MCF 10A (cell line): ENCODE data around the gene MRPS22. TPM values are rescaled to one million over a fixed set of nuclear protein-coding genes. Genes with fewer than 3 reads are reported as not detected.

Experiments
- BruUV-seq: library from RNA; stranded (reverse); fragments of 400-500 nt; replicated peaks from 2 replicates; lab custom pipeline; 2021; lab: Mats Ljungman, UMichigan
- CTCF ChIA-PET: fragments of 300-600 bp; sonication (Branson Sonifier 250); formaldehyde crosslinking; extraction: SDS; loops from one replicate; lab custom pipeline; 2021; ENCODE audit warnings: antibody characterized with exemption, inconsistent platforms; lab: Yijun Ruan, JAX
- POLR2A ChIA-PET: fragments of 300-600, 350-650 bp; sonication (Branson Sonifier 250); formaldehyde crosslinking; extraction: SDS; loops from one replicate; lab custom pipeline; 2020; ENCODE audit warnings: antibody characterized with exemption, inconsistent platforms; lab: Yijun Ruan, JAX
- DNase-seq: peaks from one replicate; pipeline ENCODE4 v3.0.0-alpha.2; 2018; ENCODE audit not compliant: unreplicated experiment
- H3K27ac Mint-ChIP-seq: one replicate; pipeline ENCODE4 v1.8.0; 2022; ENCODE audit warnings: mild to moderate bottlenecking, low read depth, mixed read lengths; ENCODE audit not compliant: unreplicated experiment
- H3K27me3 Mint-ChIP-seq: one replicate; pipeline ENCODE4 v1.8.0; 2022; ENCODE audit warnings: mixed read lengths; ENCODE audit not compliant: insufficient read depth, unreplicated experiment
- H3K36me3 Mint-ChIP-seq: one replicate; pipeline ENCODE4 v1.8.0; 2022; ENCODE audit warnings: mild to moderate bottlenecking, moderate library complexity, mixed read lengths; ENCODE audit not compliant: insufficient read depth, unreplicated experiment
- H3K4me1 Mint-ChIP-seq: one replicate; pipeline ENCODE4 v1.8.0; 2022; ENCODE audit warnings: mixed read lengths; ENCODE audit not compliant: insufficient read depth, unreplicated experiment
- H3K4me3 Mint-ChIP-seq: one replicate; pipeline ENCODE4 v1.8.0; 2022; ENCODE audit warnings: mild to moderate bottlenecking, moderate library complexity, mixed read lengths; ENCODE audit not compliant: unreplicated experiment
- H3K9me3 Mint-ChIP-seq: one replicate; pipeline ENCODE4 v1.8.0; 2022; ENCODE audit warnings: mixed read lengths; ENCODE audit not compliant: unreplicated experiment
- intact Hi-C: fragments of 100-400 bp; cut with micrococcal nuclease; formaldehyde crosslinking; loops from 2 replicates; pipeline ENCODE4 v1.14.1; 2022
- total RNA-seq: library from RNA; stranded (reverse); gene quantifications from 2 replicates; pipeline ENCODE4 v1.2.3, GENCODE V29; 2022
- TF ChIP-seq, protein P1 (sequence below): fragments of 200-600 bp; IDR thresholded peaks from one replicate; pipeline ENCODE4 v1.8.0; 2022; ENCODE audit warnings: antibody characterized with exemption, mild to moderate bottlenecking; ENCODE audit not compliant: unreplicated experiment

The MRPS22 gene
- total RNA-seq, 1 experiment from 2014 or later = 65.0 TPM

- Mint-ChIP-seq H3K4me1 (peaks cover 6% of the 10 kb centered on the region), H3K27me3 (peaks cover 3% of the 10 kb centered on the region), H3K36me3 (peaks cover 6% of the 10 kb centered on the region), H3K4me3 (no peak overlapping the region), H3K27ac (no peak overlapping the region), H3K9me3 (peaks cover 8% of the 10 kb centered on the region)
- BruUV-seq = no TSS peak
- DNase-seq = no peak
- ChIA-PET POLR2A (no interaction called here), CTCF (interaction anchor here (0.6 to 1.6 kb wide), 3 partner anchors 9 to 920 kb away, joined by 3 read pairs; no protein-coding TSS in a partner anchor)
- TF ChIP-seq, protein P1, sequence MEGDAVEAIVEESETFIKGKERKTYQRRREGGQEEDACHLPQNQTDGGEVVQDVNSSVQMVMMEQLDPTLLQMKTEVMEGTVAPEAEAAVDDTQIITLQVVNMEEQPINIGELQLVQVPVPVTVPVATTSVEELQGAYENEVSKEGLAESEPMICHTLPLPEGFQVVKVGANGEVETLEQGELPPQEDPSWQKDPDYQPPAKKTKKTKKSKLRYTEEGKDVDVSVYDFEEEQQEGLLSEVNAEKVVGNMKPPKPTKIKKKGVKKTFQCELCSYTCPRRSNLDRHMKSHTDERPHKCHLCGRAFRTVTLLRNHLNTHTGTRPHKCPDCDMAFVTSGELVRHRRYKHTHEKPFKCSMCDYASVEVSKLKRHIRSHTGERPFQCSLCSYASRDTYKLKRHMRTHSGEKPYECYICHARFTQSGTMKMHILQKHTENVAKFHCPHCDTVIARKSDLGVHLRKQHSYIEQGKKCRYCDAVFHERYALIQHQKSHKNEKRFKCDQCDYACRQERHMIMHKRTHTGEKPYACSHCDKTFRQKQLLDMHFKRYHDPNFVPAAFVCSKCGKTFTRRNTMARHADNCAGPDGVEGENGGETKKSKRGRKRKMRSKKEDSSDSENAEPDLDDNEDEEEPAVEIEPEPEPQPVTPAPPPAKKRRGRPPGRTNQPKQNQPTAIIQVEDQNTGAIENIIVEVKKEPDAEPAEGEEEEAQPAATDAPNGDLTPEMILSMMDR = no peak
- intact Hi-C loops = no loop called here
Observed at GRCh38 chr3:139338405-139338804, 5.4 kb upstream of the MRPS22 start.

DNA sequence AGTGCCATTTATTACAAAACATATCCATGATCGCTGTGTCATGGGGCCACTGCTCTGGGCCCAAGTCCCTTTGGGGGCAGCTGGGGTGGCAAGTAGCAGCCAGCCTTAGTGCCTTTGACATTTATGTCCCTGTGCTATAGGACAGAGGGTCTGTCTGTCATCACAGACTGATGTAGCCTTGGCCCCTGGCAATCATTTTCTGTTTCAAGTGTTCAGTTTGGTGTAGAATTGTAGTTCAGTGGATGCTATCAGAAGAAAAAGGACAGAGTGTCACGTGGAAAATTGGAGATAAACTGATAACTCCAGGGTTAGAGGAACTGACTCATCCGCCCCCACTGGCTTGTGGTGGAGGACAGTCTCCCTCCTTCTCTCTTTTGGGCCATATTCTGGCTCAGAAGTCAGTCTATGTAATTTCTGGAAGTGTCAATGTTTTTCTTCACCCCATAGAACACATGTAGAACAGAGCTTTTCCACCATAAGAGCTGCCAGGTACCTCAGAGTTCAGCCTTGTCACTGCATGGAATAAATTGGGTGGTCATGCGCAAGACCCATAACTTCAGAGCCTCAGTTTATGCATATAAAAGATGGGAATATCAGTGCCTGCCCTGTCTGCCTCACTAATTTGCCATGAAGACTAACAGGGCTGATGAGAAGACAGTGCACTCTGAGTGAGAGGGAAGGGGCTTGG lies 4.5 kb upstream of the MRPS22 start:
- ChIA-PET CTCF (interaction anchor here (0.5 to 1.6 kb wide), 6 partner anchors 9 to 1845 kb away, joined by 3 to 6 read pairs (median 3); no protein-coding TSS in a partner anchor), POLR2A (interaction anchor here (0.5 kb wide), 1 partner anchor 1164 kb away, joined by 3 read pairs; the partner anchor contains the start of gene DBR1)
- H3K27me3 Mint-ChIP-seq = no peaks in the 10 kb centered on the region
- H3K36me3 Mint-ChIP-seq = peaks cover 7% of the 10 kb centered on the region
- peaks cover 8% of the 10 kb centered on the region for H3K9me3 Mint-ChIP-seq
- no TSS peak for BruUV-seq
- H3K27ac Mint-ChIP-seq = no peak overlapping the region
- H3K4me3 Mint-ChIP-seq = no peak overlapping the region
- peaks cover 6% of the 10 kb centered on the region for H3K4me1 Mint-ChIP-seq
- TF ChIP-seq, protein P1 = no peak
- DNase-seq = no peak
- intact Hi-C loops = no loop called here

DNA sequence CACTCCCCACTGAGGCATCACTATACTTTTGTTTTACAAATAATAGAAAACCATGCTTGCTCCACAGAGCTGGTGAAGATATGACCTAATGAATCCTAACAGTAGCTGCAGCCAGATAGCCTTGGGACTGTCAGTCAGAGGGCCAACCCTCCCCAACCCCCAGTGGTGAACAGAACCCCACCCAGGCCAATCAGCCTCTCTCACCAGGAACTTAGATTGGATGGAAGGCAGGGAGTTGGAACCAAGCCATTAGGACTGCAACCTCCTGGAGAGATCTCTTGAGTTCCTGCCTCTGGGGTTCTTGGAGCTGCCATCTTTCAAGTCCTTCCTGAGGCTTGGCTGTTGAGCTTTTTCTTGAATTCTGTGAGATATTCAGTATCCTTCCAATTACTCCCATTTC lies 3.0 kb upstream of the MRPS22 start:
- CTCF ChIA-PET = interaction anchor here (0.6 to 1.8 kb wide), 7 partner anchors 8 to 417 kb away, joined by 3 to 6 read pairs (median 3); no protein-coding TSS in a partner anchor

DNA sequence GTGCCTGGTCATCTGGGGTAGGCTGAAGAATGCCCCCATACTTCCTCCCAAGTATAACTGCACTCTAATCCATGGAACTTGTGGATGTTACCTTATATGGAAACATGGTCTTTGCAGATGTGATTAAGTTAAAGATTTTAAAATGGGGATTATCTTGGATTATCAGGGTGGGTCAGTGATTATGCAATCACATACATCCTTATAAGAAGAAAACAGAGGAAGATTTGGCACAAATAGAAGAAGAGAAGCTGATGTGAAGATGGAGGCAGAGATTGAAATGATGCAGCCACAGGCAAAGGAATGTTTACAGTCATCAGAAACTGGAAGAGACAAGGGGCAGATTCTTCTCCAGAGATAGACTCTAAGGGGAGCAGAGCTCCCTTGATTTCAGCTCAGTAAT lies 1.8 kb upstream of the MRPS22 start:
- TF ChIP-seq, protein P1 = no peak
- H3K4me3 Mint-ChIP-seq = no peak overlapping the region
- ChIA-PET POLR2A (interaction anchor here (0.6 to 1.1 kb wide), 2 partner anchors 103 to 330 kb away, joined by 4 read pairs; no protein-coding TSS in a partner anchor), CTCF (interaction anchor here (1.7 to 2.1 kb wide), 4 partner anchors 12 to 426 kb away, joined by 6 to 8 read pairs (median 7); no protein-coding TSS in a partner anchor)
- intact Hi-C loops = no loop called here
- no peak overlapping the region for H3K27ac Mint-ChIP-seq
- H3K9me3 Mint-ChIP-seq = peaks cover 8% of the 10 kb centered on the region
- peaks cover 7% of the 10 kb centered on the region for H3K36me3 Mint-ChIP-seq
- H3K4me1 Mint-ChIP-seq = peaks cover 6% of the 10 kb centered on the region
- no peaks in the 10 kb centered on the region for H3K27me3 Mint-ChIP-seq
- no TSS peak for BruUV-seq
- DNase-seq = no peak

More for the DNA sequence above, 3.0 kb upstream of the MRPS22 start:
- peaks cover 6% of the 10 kb centered on the region for H3K4me1 Mint-ChIP-seq
- peaks cover 7% of the 10 kb centered on the region for H3K36me3 Mint-ChIP-seq
- no peak for DNase-seq
- intact Hi-C loops = no loop called here
- no peak overlapping the region for H3K27ac Mint-ChIP-seq
- POLR2A ChIA-PET = interaction anchor here (0.7 kb wide), 1 partner anchor 18 kb away, joined by 3 read pairs; no protein-coding TSS in a partner anchor
- H3K9me3 Mint-ChIP-seq = peaks cover 8% of the 10 kb centered on the region
- BruUV-seq = no TSS peak
- TF ChIP-seq, protein P1 = no peak
- no peak overlapping the region for H3K4me3 Mint-ChIP-seq
- no peaks in the 10 kb centered on the region for H3K27me3 Mint-ChIP-seq
